GM19023 (cell line): ENCODE data around the gene BRI3.

Source experiments
- ATAC-seq: cut with Tn5 transposase; IDR thresholded peaks from one replicate; pipeline ENCODE4 v1.9.1; 2021; ENCODE audit warnings: mild to moderate bottlenecking, moderate library complexity; ENCODE audit not compliant: unreplicated experiment

BRI3 gene

GRCh38 chr7:98252425-98253054 is 28.9 kb upstream of the BRI3 start:
- ATAC-seq, result peak; percentile 32

- no peak for ATAC-seq
These were observed 27.0 kb upstream of the BRI3 start for GRCh38 chr7:98254516-98254915.

- no peak for ATAC-seq
These were observed 26.4 kb upstream of the BRI3 start for GRCh38 chr7:98254951-98255610.

- no peak for ATAC-seq
These were observed 25.1 kb upstream of the BRI3 start for GRCh38 chr7:98256431-98256830.

DNA sequence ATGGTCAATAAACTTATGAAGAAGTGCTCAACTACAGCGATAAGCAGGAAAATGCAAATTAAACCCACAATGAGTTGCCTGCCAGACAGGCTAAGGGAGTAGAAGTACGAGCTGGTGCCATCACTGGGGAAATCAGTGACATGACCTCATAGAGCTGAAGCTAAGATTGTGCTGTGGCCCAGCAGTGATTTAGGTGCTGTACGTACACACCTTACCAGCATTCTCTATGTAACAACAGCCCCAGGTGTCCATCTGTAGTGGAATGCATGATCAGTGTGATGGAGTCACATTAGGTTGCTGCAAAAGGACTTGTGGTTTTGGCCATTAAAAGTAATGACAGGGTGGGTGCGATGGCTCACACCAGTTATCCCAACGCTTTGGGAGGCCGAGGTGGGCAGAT is 23.8 kb upstream of the BRI3 start:
- no peak for ATAC-seq

DNA sequence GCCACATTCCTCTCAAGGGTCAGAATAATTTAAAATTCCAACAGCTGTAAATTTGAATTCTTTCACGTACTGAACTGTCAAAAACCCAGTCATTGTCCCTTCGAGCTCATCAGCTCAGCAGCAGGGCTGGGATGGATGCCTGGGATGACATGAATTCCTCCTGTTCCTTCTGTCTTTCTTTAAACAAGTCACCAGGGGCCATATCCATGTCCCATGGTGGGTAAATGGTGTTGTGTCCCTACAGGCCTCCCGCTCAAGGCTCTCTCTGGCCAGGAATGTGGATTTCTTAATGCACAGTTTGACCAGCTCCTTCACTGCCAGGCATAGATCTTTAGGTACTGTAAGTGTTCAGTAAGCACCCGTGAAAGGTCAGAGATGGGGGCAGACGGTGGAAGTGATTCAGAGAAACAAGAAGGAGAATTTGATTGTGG is 15.6 kb upstream of the BRI3 start:
- ATAC-seq, result no peak

GRCh38 chr7:98266840-98267239 is 14.6 kb upstream of the BRI3 start:
- no peak for ATAC-seq

DNA sequence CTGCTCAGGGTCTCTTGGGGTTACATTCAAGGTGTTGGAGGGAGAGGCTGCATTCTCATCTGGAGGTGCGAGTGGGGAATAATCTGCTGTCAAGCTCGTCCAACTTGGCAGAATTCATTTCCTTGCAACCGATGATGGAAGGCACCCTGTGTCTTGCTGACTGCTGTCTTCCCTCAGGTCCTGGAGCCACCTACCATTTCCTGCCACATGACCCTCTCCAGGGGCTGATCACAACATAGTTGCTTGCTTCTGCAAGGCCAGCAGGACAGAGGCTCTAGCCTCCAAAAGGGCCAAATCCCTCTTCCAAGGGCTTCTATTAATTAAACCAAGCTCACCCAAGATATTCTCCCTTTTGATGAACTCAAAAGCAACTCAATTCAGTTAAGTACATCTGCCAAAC is 14.2 kb upstream of the BRI3 start:
- ATAC-seq, result no peak

- no peak for ATAC-seq
These were observed 5.2 kb upstream of the BRI3 start for GRCh38 chr7:98276241-98276761.

- ATAC-seq, result no peak
These were observed 3.1 kb upstream of the BRI3 start for GRCh38 chr7:98278408-98278807.

GRCh38 chr7:98278936-98279335 is 2.5 kb upstream of the BRI3 start:
- no peak for ATAC-seq

GRCh38 chr7:98280296-98280695 is 1.2 kb upstream of the BRI3 start:
- ATAC-seq, result no peak

GRCh38 chr7:98281757-98282606 is 496 bp downstream of the BRI3 start:
- peak; percentile 35 for ATAC-seq

- no peak for ATAC-seq
These were observed 1.2 kb downstream of the BRI3 start for GRCh38 chr7:98282703-98283102.

GRCh38 chr7:98283127-98283886 is 1.8 kb downstream of the BRI3 start:
- ATAC-seq, result no peak

DNA sequence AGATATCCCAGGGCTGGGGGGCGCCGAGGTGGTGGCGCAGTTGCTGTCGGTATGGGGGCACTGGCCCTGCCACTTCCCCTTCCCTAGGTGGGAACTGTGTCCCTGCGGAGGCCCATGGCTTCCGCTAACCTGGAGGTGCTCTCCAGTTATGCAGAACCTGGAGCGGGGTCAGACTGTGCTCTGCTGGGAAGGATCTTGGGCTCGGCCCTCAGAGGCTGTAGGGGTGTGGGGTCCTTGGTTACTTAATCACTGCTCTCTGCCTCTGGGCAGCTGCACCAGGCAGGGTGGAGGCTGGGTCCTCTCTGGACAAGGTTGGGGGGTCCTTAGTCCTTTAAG is 2.4 kb downstream of the BRI3 start:
- no peak for ATAC-seq

- no peak for ATAC-seq
These were observed 3.0 kb downstream of the BRI3 start for GRCh38 chr7:98284335-98285036.

GRCh38 chr7:98285157-98286092 is 3.9 kb downstream of the BRI3 start:
- no peak for ATAC-seq

- ATAC-seq, result no peak
These were observed 4.6 kb downstream of the BRI3 start for GRCh38 chr7:98286093-98286539.
